ENCODE measurements around the gene NET1. TPM values are rescaled to one million over a fixed set of nuclear protein-coding genes. Genes with fewer than 3 reads are reported as not detected.

The NET1 gene
- total RNA-seq, 2 donors from 2014 or later: 47.3 to 64.9 TPM

- no peak overlapping the region for H3K27ac ChIP-seq (ENCODE audit: low read depth, low read length)
- H3K27me3 ChIP-seq (ENCODE audit: control insufficient read depth, insufficient read depth, low read length, poor library complexity, severe bottlenecking): no peaks in the 10 kb centered on the region
- Mint-ChIP-seq H3K9me3 (peaks cover 11% of the 10 kb centered on the region), H3K27ac (no peak overlapping the region), H3K4me3 (no peak overlapping the region), H3K36me3 (ENCODE audit: low read depth) (peaks cover 3% of the 10 kb centered on the region), H3K4me1 (peaks cover 28% of the 10 kb centered on the region), H3K27me3 (ENCODE audit: insufficient read depth) (no peaks in the 10 kb centered on the region)
- peak; percentile 62 for DNase-seq
- H3K4me1 ChIP-seq (ENCODE audit: control insufficient read depth, insufficient read depth, low read length): peaks cover 15% of the 10 kb centered on the region
- H3K9me3 ChIP-seq (ENCODE audit: control insufficient read depth, low read length): no peaks in the 10 kb centered on the region
- TF ChIP-seq CTCF (conservative IDR thresholded peaks at IDR 0.05): no peak
- no peaks in the 10 kb centered on the region for H3K36me3 ChIP-seq (ENCODE audit: control insufficient read depth, insufficient read depth, low read length)
- H3K9ac ChIP-seq (ENCODE audit: extremely low read depth, low read length, poor library complexity, severe bottlenecking): no peak overlapping the region
- WGBS, 2 experiments (ENCODE audit: insufficient coverage in 1 of 2, insufficient read length in 1 of 2): 62 to 64% methylated on average over 12 to 13 of the region's 13 CpGs
- H3K4me3 ChIP-seq (ENCODE audit: low read length): no peak overlapping the region
These were observed 64.7 kb downstream of the NET1 start for GRCh38 chr10:5476918-5477525.

- no peak overlapping the region for H3K4me3 ChIP-seq (ENCODE audit: low read length)
- H3K4me3 Mint-ChIP-seq: no peak overlapping the region
- H3K9ac ChIP-seq (ENCODE audit: extremely low read depth, low read length, poor library complexity, severe bottlenecking): no peak overlapping the region
- H3K4me1 Mint-ChIP-seq: peaks cover 25% of the 10 kb centered on the region
- no peaks in the 10 kb centered on the region for H3K27me3 ChIP-seq (ENCODE audit: control insufficient read depth, insufficient read depth, low read length, poor library complexity, severe bottlenecking)
- no peak for TF ChIP-seq CTCF (conservative IDR thresholded peaks at IDR 0.05)
- WGBS, 2 experiments (ENCODE audit: insufficient coverage in 1 of 2, insufficient read length in 1 of 2): 89 to 93% methylated on average over 9 to 11 of the region's 11 CpGs
- H3K36me3 ChIP-seq (ENCODE audit: control insufficient read depth, insufficient read depth, low read length): no peaks in the 10 kb centered on the region
- peak; percentile 41 for DNase-seq
- no peaks in the 10 kb centered on the region for H3K27me3 Mint-ChIP-seq (ENCODE audit: insufficient read depth)
- H3K4me1 ChIP-seq (ENCODE audit: control insufficient read depth, insufficient read depth, low read length): peaks cover 19% of the 10 kb centered on the region
- H3K36me3 Mint-ChIP-seq (ENCODE audit: low read depth): no peaks in the 10 kb centered on the region
- H3K27ac ChIP-seq (ENCODE audit: low read depth, low read length): no peak overlapping the region
- H3K27ac Mint-ChIP-seq: peak overlapping the region; percentile 56
- H3K9me3 ChIP-seq (ENCODE audit: control insufficient read depth, low read length): no peaks in the 10 kb centered on the region
- H3K9me3 Mint-ChIP-seq: peaks cover 4% of the 10 kb centered on the region
These were observed 65.8 kb downstream of the NET1 start for GRCh38 chr10:5477948-5478693.

GRCh38 chr10:5478694-5479305 lies 66.4 kb downstream of the NET1 start:
- H3K4me1 ChIP-seq (ENCODE audit: control insufficient read depth, insufficient read depth, low read length): peaks cover 19% of the 10 kb centered on the region
- no peak overlapping the region for H3K27ac ChIP-seq (ENCODE audit: low read depth, low read length)
- Mint-ChIP-seq H3K9me3 (peaks cover 1% of the 10 kb centered on the region), H3K27me3 (ENCODE audit: insufficient read depth) (no peaks in the 10 kb centered on the region), H3K4me3 (no peak overlapping the region), H3K4me1 (peaks cover 22% of the 10 kb centered on the region), H3K36me3 (ENCODE audit: low read depth) (no peaks in the 10 kb centered on the region), H3K27ac (no peak overlapping the region)
- no peak overlapping the region for H3K9ac ChIP-seq (ENCODE audit: extremely low read depth, low read length, poor library complexity, severe bottlenecking)
- H3K4me3 ChIP-seq (ENCODE audit: low read length): no peak overlapping the region
- no peaks in the 10 kb centered on the region for H3K9me3 ChIP-seq (ENCODE audit: control insufficient read depth, low read length)
- TF ChIP-seq CTCF (conservative IDR thresholded peaks at IDR 0.05): no peak
- peak; percentile 41 for DNase-seq
- no peaks in the 10 kb centered on the region for H3K27me3 ChIP-seq (ENCODE audit: control insufficient read depth, insufficient read depth, low read length, poor library complexity, severe bottlenecking)
- 91 to 95% methylated on average over 8 to 18 of the region's 18 CpGs for WGBS, 2 experiments (ENCODE audit: insufficient coverage in 1 of 2, insufficient read length in 1 of 2)
- H3K36me3 ChIP-seq (ENCODE audit: control insufficient read depth, insufficient read depth, low read length): no peaks in the 10 kb centered on the region

Measured in endodermal cell (in vitro differentiated cells).